ENCODE data around the gene SLC2A4RG. TPM values are rescaled to one million over a fixed set of nuclear protein-coding genes. Genes with fewer than 3 reads are reported as not detected.

SLC2A4RG gene
- total and polyA plus RNA-seq, 8 donors = 25.8 to 67.1 (median 33.4) TPM

DNA sequence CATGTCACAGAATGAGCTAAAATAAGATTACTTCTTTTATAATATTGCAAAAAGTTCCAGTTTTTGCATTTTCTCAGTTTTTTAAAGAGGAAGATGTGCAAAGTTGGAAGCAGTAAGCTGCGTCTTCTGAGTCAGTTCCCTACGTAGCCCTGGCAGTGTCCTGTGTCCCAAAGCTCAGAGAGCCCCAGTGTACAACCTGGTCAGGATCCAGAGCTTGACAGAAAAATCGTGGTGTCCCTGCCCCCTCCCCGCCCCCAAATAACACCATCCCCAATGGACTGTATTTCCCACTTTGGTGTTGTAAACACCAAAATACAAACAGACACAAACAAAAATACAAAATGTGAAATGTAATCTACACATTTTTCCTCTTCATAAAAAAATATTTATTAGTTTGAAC lies 4.6 kb downstream of the SLC2A4RG start:
- TF ChIP-seq, protein P1, sequence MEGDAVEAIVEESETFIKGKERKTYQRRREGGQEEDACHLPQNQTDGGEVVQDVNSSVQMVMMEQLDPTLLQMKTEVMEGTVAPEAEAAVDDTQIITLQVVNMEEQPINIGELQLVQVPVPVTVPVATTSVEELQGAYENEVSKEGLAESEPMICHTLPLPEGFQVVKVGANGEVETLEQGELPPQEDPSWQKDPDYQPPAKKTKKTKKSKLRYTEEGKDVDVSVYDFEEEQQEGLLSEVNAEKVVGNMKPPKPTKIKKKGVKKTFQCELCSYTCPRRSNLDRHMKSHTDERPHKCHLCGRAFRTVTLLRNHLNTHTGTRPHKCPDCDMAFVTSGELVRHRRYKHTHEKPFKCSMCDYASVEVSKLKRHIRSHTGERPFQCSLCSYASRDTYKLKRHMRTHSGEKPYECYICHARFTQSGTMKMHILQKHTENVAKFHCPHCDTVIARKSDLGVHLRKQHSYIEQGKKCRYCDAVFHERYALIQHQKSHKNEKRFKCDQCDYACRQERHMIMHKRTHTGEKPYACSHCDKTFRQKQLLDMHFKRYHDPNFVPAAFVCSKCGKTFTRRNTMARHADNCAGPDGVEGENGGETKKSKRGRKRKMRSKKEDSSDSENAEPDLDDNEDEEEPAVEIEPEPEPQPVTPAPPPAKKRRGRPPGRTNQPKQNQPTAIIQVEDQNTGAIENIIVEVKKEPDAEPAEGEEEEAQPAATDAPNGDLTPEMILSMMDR (IDR thresholded peaks at IDR 0.05) = no peak
- FAIRE-seq (no peak), DNase-seq (no peak), ATAC-seq (no peak)
- H3K9me3 ChIP-seq = no peaks in the 10 kb centered on the region
- H3K27me3 ChIP-seq = no peaks in the 10 kb centered on the region
- peaks cover 0 to 11% (median 6%) of the 10 kb centered on the region in 3 donors for H3K36me3 ChIP-seq
- intact Hi-C loops (cut with DNase I) = no loop called here
- H3K4me1 ChIP-seq = peaks cover 4 to 10% (median 6%) of the 10 kb centered on the region in 3 donors
- WGBS, 2 donors = 69 to 74% methylated on average over 4 of the region's 4 CpGs
- H3K4me3 ChIP-seq = no peak overlapping the region
- H3K27ac ChIP-seq = no peak overlapping the region

DNA sequence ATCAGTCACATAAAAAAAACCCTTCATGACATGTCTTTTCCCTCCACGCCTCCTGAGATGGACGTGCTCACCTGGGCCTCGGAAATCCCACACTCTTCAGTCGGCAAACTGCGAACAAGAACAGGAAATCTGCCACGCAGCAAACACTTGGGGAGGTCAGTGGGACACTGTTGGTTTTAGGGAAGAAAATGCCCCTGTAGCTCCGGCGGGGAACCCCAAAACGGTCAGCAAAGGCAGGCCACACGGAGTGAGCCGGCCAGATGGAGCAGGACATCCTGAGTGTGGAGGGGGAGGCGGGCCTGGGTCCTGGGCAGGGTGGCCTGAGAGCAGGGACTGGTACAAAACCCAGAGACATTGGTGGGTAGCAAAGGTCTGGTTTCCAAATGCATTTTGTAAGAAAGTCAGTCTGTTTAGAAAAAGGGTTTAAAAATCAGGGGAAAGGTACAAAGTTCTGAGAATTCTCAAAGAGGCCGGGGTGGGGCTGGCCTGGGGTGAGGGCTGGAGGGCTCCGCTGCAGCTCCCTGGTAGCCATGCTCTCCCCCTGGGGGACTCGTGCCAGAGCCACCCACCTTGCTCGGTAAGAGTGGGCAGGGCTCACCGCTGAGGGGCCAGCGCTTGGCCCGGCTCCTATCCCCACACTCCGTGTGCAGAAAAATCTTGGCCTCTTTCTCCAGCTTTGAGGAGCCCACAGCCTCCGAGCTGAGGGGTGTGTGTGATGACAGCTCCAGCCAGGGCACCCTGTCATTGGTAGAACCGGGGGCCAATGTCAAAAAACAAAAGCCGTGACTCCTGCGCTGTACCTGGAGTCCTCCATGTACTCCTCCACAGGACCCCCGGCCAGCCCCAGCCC lies 5.2 kb downstream of the SLC2A4RG start:
- intact Hi-C loops (cut with DNase I) = no loop called here
- H3K4me3 ChIP-seq = no peak overlapping the region
- H3K27ac ChIP-seq = no peak overlapping the region
- H3K27me3 ChIP-seq = no peaks in the 10 kb centered on the region
- ATAC-seq (no peak), FAIRE-seq (no peak), DNase-seq (peak in 1 of 6 donors; percentile 31)
- WGBS, 2 donors = 77 to 80% methylated on average over 25 of the region's 25 CpGs
- TF ChIP-seq, protein P1 (IDR thresholded peaks at IDR 0.05) = no peak
- peaks cover 0 to 11% (median 6%) of the 10 kb centered on the region in 3 donors for H3K36me3 ChIP-seq
- H3K4me1 ChIP-seq = peaks cover 4 to 10% (median 6%) of the 10 kb centered on the region in 3 donors
- no peaks in the 10 kb centered on the region for H3K9me3 ChIP-seq

DNA sequence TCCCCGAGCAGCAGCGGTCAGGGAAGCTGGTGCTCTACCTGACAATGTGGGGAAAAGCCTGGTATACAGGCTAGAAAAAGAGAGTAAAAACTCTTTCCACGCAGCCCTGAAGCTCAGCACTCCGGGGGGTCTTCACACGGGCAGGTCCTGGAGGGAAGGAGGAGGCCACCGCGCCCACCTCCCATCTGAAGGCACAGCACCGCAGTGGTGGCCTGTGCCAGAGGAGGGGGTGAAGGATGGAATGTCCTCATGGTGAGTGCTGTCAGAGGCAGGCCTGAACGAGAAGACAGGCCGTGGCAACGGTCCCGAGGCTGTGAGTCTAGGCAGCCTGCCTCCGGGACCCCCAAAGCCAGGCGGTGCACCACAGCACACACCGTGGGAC lies 5.8 kb downstream of the SLC2A4RG start:
- Histone ChIP-seq H3K27me3 (no peaks in the 10 kb centered on the region), H3K4me3 (no peak overlapping the region), H3K36me3 (peaks cover 0 to 11% (median 6%) of the 10 kb centered on the region in 3 donors), H3K9me3 (no peaks in the 10 kb centered on the region), H3K27ac (no peak overlapping the region), H3K4me1 (peaks cover 4 to 10% (median 6%) of the 10 kb centered on the region in 3 donors)
- WGBS, 2 donors = 80 to 83% methylated on average over 15 of the region's 15 CpGs
- intact Hi-C loops (cut with DNase I) = no loop called here
- no peak for DNase-seq
- ATAC-seq = no peak
- TF ChIP-seq, protein P1 (IDR thresholded peaks at IDR 0.05) = no peak
- no peak for FAIRE-seq

DNA sequence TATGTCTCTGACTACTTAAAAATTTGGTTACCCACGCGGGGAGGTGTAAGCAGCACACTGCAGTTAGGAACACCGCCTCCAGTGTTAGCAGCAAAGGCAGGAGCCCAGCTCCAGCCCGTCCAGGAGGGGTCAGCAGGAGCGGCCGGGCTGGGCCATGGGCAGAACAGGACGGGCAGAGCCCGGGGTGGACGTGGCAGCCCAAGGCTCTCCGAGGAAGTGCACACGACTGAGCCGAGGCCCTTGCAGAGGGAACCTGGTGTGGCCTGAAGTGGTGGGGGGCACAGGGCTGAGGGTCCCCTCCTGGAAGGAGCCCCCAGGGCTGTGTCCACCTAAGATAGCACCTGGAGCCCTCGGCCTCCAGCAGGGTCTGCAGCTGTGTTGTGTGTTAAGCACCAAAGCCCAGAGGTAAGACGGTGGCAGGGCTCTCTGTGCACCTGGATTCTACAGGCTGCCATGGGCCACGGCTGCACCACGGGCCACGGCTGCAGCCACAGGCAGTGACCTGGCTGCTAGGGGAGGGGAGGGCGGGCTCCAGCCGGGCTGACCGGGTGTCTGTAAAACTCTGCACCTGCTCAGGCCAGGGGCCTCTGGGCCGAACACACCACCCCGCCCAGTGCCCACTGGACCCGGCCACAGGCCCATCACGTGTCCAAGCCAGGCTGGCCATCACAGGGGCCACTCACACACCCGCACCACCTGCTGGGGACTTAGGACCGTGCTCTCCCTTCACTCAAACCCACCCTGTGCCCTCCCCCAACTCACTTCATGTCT lies 6.6 kb downstream of the SLC2A4RG start:
- TF ChIP-seq, protein P1 (IDR thresholded peaks at IDR 0.05) = no peak
- DNase-seq = peak in 1 of 6 donors; percentile 75

More for the DNA sequence above, 6.6 kb downstream of the SLC2A4RG start:
- no peaks in the 10 kb centered on the region for H3K9me3 ChIP-seq
- no peak overlapping the region for H3K27ac ChIP-seq
- peaks cover 0 to 11% (median 6%) of the 10 kb centered on the region in 3 donors for H3K36me3 ChIP-seq
- FAIRE-seq (no peak), ATAC-seq (no peak)
- WGBS, 2 donors = 86 to 87% methylated on average over 26 of the region's 26 CpGs
- H3K27me3 ChIP-seq = no peaks in the 10 kb centered on the region
- intact Hi-C loops (cut with DNase I) = no loop called here
- no peak overlapping the region for H3K4me3 ChIP-seq
- H3K4me1 ChIP-seq = peaks cover 1 to 9% (median 4%) of the 10 kb centered on the region in 3 donors

All from pancreas (tissue), 10 donors.